Measurements from ENCODE around the gene CIAO2B.

The CIAO2B gene

GRCh38 chr16:66920924-66921680 lies 13.1 kb downstream of the CIAO2B start:
- no peak for DNase-seq (ENCODE audit: low read depth in 2 of 2, low spot score in 1 of 2)

GRCh38 chr16:66920299-66920590 lies 14.0 kb downstream of the CIAO2B start:
- DNase-seq (ENCODE audit: low read depth in 2 of 2, low spot score in 1 of 2) = no peak

GRCh38 chr16:66919569-66920298 lies 14.5 kb downstream of the CIAO2B start:
- no peak for DNase-seq (ENCODE audit: low read depth in 2 of 2, low spot score in 1 of 2)

- DNase-seq (ENCODE audit: low read depth in 2 of 2, low spot score in 1 of 2) = no peak
Observed at GRCh38 chr16:66918803-66919568, 15.2 kb downstream of the CIAO2B start, which contains the start of gene CDH16. Gene CDH16 (minus strand): TSS chr16:66918885. CDS start chr16:66918065, 820 bp downstream.

- no peak for DNase-seq (ENCODE audit: low read depth in 2 of 2, low spot score in 1 of 2)
Observed at GRCh38 chr16:66918355-66918754, 15.8 kb downstream of the CIAO2B start.

- DNase-seq (ENCODE audit: low read depth in 2 of 2, low spot score in 1 of 2) = no peak
Observed at GRCh38 chr16:66917741-66918140, 16.5 kb downstream of the CIAO2B start.

GRCh38 chr16:66916518-66916917 lies 17.7 kb downstream of the CIAO2B start:
- no peak for DNase-seq (ENCODE audit: low read depth in 2 of 2, low spot score in 1 of 2)

GRCh38 chr16:66915041-66915440 lies 19.2 kb downstream of the CIAO2B start:
- DNase-seq (ENCODE audit: low read depth in 2 of 2, low spot score in 1 of 2) = no peak

- DNase-seq (ENCODE audit: low read depth in 2 of 2, low spot score in 1 of 2) = no peak
Observed at GRCh38 chr16:66914541-66914940, 19.7 kb downstream of the CIAO2B start.

- DNase-seq (ENCODE audit: low read depth in 2 of 2, low spot score in 1 of 2) = no peak
Observed at GRCh38 chr16:66913711-66914110, 20.5 kb downstream of the CIAO2B start.

GRCh38 chr16:66913081-66913480 lies 21.1 kb downstream of the CIAO2B start:
- no peak for DNase-seq (ENCODE audit: low read depth in 2 of 2, low spot score in 1 of 2)

- no peak for DNase-seq (ENCODE audit: low read depth in 2 of 2, low spot score in 1 of 2)
Observed at GRCh38 chr16:66911801-66912200, 22.4 kb downstream of the CIAO2B start.

- no peak for DNase-seq (ENCODE audit: low read depth in 2 of 2, low spot score in 1 of 2)
Observed at GRCh38 chr16:66911112-66911511, 23.1 kb downstream of the CIAO2B start.

- no peak for DNase-seq (ENCODE audit: low read depth in 2 of 2, low spot score in 1 of 2)
Observed at GRCh38 chr16:66910175-66910940, 23.8 kb downstream of the CIAO2B start.

- DNase-seq (ENCODE audit: low read depth in 2 of 2, low spot score in 1 of 2) = no peak
Observed at GRCh38 chr16:66908762-66909559, 25.2 kb downstream of the CIAO2B start.

- no peak for DNase-seq (ENCODE audit: low read depth in 2 of 2, low spot score in 1 of 2)
Observed at GRCh38 chr16:66908116-66908515, 26.1 kb downstream of the CIAO2B start.

- DNase-seq (ENCODE audit: low read depth in 2 of 2, low spot score in 1 of 2) = no peak
Observed at GRCh38 chr16:66906916-66907836, 27.0 kb downstream of the CIAO2B start.

GRCh38 chr16:66905633-66906539 lies 28.3 kb downstream of the CIAO2B start:
- DNase-seq (ENCODE audit: low read depth in 2 of 2, low spot score in 1 of 2) = no peak

All from stimulated activated CD8-positive, alpha-beta memory T cell treated with anti-CD3 and anti-CD28 coated beads, Interleukin-4, amount 100 ng/mL, for 4 hours (primary cell).